ENCODE results near the gene FBXW8.

FBXW8 gene

GRCh38 chr12:117071009-117071408 is 160.3 kb downstream of the FBXW8 start:
- no peak overlapping the region for H3K4me3 ChIP-seq (ENCODE audit: control insufficient read depth, low read depth, low read length)
- no peak for DNase-seq (ENCODE audit: low read depth)
- TF ChIP-seq, protein P1, sequence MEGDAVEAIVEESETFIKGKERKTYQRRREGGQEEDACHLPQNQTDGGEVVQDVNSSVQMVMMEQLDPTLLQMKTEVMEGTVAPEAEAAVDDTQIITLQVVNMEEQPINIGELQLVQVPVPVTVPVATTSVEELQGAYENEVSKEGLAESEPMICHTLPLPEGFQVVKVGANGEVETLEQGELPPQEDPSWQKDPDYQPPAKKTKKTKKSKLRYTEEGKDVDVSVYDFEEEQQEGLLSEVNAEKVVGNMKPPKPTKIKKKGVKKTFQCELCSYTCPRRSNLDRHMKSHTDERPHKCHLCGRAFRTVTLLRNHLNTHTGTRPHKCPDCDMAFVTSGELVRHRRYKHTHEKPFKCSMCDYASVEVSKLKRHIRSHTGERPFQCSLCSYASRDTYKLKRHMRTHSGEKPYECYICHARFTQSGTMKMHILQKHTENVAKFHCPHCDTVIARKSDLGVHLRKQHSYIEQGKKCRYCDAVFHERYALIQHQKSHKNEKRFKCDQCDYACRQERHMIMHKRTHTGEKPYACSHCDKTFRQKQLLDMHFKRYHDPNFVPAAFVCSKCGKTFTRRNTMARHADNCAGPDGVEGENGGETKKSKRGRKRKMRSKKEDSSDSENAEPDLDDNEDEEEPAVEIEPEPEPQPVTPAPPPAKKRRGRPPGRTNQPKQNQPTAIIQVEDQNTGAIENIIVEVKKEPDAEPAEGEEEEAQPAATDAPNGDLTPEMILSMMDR (IDR thresholded peaks at IDR 0.05; ENCODE audit: control insufficient read depth, insufficient read depth, low read depth, low read length, missing control alignments), result no peak

DNA sequence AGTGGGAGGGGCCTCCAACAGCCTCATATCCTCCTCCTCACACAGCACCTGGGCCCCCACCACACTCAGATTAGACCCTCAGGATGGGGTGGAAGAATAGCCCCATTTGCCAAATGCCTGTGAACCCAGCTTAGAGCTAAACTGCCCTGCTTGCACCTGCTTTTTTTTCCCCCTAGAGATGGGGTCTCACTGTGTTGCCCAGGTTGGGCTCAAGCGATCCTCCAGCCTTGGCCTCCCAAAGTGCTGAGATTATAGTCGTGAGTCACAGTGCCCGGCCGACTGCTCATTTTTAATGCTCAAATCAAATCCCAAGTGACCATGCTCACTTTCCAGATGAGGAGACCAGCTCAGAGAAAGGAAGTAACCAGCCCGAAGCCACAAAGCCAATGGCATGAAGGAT is 161.4 kb downstream of the FBXW8 start:
- TF ChIP-seq, protein P1 (IDR thresholded peaks at IDR 0.05; ENCODE audit: control insufficient read depth, insufficient read depth, low read depth, low read length, missing control alignments), result no peak
- H3K4me3 ChIP-seq (ENCODE audit: control insufficient read depth, low read depth, low read length), result no peak overlapping the region
- no peak for DNase-seq (ENCODE audit: low read depth)

DNA sequence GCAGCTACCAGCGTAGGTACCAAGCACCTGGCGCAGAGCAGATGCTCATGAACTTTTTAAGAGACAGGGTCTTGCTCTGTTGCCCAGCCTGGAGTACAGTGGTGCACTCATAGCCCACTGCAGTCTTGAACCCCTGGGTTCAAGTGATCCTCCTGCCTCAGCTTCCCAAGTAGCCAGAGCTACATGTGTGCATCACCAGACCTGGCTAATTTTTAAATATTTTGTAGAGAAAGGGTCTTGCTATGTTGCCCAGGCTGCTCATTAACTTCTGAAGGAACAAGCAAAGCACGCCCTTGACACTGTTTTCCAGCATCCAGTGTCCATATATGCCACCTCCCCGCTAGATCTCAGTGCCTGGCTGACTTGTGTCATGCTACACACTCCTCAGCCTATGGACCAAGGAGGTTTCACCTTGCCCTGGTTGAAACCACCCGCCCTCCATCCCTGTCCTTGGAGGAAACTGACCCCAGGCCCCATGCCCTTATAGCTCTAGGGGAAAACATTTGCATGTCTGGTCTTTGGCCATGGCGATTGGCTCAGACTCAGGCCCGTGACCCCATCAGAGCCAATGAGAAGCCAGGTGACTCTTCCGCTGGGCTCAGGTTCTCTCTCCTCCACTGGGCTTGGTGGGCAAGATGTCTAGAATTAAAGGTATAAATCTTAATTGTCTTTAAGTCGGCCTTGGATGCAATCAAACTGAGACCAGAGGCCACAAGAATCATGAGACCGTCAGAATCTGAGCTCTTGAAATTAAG is 162.2 kb downstream of the FBXW8 start:
- TF ChIP-seq, protein P1 (IDR thresholded peaks at IDR 0.05; ENCODE audit: control insufficient read depth, insufficient read depth, low read depth, low read length, missing control alignments), result no peak
- no peak overlapping the region for H3K4me3 ChIP-seq (ENCODE audit: control insufficient read depth, low read depth, low read length)
- no peak for DNase-seq (ENCODE audit: low read depth)

DNA sequence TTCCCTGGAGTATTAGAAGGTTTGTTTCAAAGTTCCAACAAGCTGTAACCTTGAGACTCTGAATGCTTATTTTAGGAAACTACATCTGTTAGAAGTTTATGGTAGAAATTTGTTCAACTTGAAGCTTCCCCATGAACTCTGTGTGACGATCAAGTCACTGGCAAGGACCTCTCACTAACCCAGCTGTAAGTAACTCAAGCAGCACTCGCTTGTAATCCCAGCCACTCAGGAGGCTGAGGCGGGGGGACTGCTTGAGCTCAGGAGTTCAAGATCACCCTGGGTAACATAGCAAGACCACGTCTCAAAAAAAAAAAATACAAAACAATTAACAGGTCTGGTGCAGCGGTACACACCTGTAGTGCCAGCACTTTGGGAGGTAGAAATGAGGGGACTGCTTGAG is 162.9 kb downstream of the FBXW8 start:
- TF ChIP-seq, protein P1 (IDR thresholded peaks at IDR 0.05; ENCODE audit: control insufficient read depth, insufficient read depth, low read depth, low read length, missing control alignments), result no peak
- no peak overlapping the region for H3K4me3 ChIP-seq (ENCODE audit: control insufficient read depth, low read depth, low read length)

DNA sequence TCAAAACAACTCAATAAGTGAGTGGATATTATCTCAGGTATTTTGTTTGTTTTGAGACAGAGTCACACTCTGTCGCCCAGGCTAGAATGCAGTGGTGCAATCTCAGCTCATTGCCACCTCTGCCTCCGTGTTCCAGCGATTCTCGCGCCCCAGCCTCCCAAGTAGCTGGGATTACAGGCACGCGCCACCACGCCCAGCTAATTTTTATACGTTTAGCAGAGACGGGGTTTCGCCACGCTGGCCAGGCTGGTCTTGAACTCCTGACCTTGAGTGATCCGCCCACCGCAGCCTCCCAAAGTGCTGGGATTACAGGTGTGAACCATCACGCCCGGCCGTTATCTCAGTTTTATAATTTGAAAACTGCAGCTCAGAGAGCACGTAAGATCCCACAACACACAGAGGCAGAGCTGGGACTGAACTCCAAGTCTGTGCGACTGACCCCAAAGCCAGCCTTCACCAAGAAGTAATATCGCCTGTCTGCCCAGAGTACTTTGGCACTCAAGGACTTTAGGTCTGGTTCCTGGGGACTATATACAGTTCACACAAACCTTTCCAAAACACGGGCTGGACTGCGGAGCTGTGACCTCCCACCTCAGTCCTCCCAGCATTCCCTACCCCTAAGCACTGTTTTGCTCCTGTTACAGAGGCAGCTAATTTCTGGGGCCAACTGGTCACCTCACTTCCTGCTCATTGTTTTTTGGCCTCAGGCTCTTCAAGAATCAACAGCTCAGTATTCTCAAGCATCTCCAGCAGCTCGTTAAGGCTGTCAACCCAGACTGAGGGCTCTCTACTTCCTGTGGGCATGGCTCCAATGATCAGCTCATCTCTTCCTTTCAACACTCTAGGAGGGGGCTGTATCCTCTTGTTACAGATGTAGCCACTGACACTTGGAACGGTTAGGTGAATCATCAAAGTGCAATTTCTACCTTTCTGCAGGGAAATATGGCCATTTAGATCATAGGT is 165.9 kb downstream of the FBXW8 start:
- TF ChIP-seq, protein P1 (IDR thresholded peaks at IDR 0.05; ENCODE audit: control insufficient read depth, insufficient read depth, low read depth, low read length, missing control alignments), result no peak
- DNase-seq (ENCODE audit: low read depth), result no peak
- no peak overlapping the region for H3K4me3 ChIP-seq (ENCODE audit: control insufficient read depth, low read depth, low read length)

More for the DNA sequence above, 162.9 kb downstream of the FBXW8 start:
- DNase-seq (ENCODE audit: low read depth), result no peak

- H3K4me3 ChIP-seq (ENCODE audit: control insufficient read depth, low read depth, low read length), result no peak overlapping the region
- TF ChIP-seq, protein P1 (IDR thresholded peaks at IDR 0.05; ENCODE audit: control insufficient read depth, insufficient read depth, low read depth, low read length, missing control alignments), result no peak
- DNase-seq (ENCODE audit: low read depth), result no peak
These were observed 168.7 kb downstream of the FBXW8 start for GRCh38 chr12:117079487-117079886.
